VCaP (cell line): ENCODE data around the gene KCTD14.
"Not testable (repeated sequence)": the region's sequence is repeated elsewhere in the genome, so short reads cannot be mapped to it uniquely, and the experiment has no call there.

Source experiments
- H3K27ac ChIP-seq: fragments of 450-650 bp; 2 replicates; pipeline ENCODE4 v1.5.1; 2017
- CTCF ChIP-seq: fragments of 450-650 bp; conservative IDR thresholded peaks from 2 replicates; pipeline ENCODE4 v1.5.1; 2017; ENCODE audit warnings: mild to moderate bottlenecking, moderate library complexity

Gene KCTD14

GRCh38 chr11:77999446-78000030 lies 23.5 kb downstream of the KCTD14 start:
- no peak for TF ChIP-seq CTCF
- H3K27ac ChIP-seq: peak overlapping the region; percentile 10; the same call in 1 of the 2 replicates

DNA sequence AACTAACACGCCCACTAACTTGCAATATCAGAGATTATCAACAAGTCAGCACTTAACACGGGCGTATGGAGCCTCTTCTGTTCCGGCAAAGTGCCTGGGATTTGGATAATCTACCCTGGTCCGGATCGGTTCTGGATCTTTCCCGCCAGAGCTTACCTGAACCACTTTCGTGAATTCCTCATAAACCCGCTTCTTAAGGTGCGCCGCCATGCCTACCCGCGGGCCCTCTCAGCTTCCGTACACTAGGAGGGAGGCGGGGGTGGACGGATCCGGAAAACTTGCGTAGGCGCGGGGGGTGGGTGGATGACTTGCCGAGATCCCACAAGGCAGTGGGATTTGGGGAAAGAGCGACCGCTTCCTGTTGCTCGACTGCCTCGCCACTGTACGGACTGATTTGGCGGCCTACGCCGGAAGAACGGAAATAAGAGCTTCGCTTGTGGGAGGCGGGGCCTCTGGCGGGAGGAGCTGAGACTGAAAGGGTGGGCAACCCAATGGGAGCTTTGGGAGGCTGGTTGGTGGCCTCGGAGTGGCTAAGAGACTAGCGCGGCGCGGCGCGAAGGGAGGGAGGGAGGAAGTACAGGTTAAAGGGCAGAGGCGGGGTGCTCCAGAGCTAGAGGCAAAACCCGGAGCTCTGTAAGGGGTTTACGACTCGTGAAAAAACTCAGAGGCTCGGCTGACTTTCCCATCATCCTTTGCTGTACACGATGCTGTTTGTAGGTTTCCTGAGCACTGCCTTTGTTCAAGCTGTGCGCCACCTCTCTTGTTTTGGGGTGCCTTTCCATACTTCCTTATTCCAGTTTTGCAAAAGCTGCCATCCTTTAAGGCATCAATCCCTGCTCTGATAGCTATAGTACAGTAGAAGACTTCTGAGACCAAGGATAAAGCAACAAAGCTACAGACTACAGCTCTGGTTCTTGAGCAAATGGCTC lies 28.4 kb downstream of the KCTD14 start, which contains the start of gene INTS4:
TSS of gene INTS4 (minus strand) at position 235 of the 929 bp plus-strand sequence. CDS start at position 210, 25 bp downstream.
- no peak for TF ChIP-seq CTCF
- peak within 1 kb of the TSS; percentile 92 for H3K27ac ChIP-seq

- no peak for TF ChIP-seq CTCF
- H3K27ac ChIP-seq: peak overlapping the region; percentile 92
Measured at GRCh38 chr11:77993902-77994301, 29.2 kb downstream of the KCTD14 start.

GRCh38 chr11:77990981-77991380 lies 32.1 kb downstream of the KCTD14 start:
- no peak overlapping the region for H3K27ac ChIP-seq
- TF ChIP-seq CTCF: no peak

DNA sequence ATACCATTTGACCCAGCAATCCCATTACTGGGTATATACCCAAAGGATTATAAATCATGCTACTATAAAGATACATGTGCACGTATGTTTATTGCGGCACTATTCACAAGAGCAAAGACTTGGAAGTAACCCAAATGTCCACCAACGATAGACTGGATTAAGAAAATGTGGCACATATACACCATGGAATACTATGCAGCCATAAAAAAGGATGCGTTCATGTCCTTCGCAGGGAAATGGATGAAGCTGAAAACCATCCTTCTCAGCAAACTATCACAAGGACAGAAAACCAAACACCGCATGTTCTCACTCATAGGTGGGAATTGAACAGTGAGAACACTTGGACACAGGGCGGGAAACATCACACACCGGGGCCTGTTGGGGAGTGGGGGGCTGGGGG lies 36.6 kb downstream of the KCTD14 start:
- not testable (repeated sequence) for H3K27ac ChIP-seq

GRCh38 chr11:77981346-77981947 lies 41.6 kb downstream of the KCTD14 start:
- TF ChIP-seq CTCF: no peak
- no peak overlapping the region for H3K27ac ChIP-seq

DNA sequence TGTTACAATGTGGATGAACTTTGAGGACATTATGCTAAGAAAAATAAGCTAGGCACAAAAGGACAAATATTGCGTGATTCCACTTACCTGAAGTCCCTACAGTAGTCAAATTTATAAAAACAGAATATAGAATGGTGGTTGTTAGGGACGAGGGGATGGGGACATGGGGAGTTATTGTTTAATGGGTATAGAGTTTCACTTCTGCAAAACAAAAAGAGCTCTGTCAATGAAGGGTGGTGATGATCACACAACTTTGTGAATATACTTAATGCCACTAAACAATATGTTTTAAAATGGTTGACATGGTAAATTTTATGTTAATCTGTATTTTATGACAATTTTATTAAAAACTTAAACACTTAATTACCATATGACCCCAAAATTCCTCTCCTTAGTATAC lies 54.7 kb downstream of the KCTD14 start:
- no peak overlapping the region for H3K27ac ChIP-seq
- no peak for TF ChIP-seq CTCF
